ENCODE data around the gene SLC6A11.

GRCh38 chr3:10961921-10962320, 145.9 kb downstream of the SLC6A11 start:
- TF ChIP-seq CTCF (IDR thresholded peaks at IDR 0.05) (no peak), USF2 (IDR thresholded peaks at IDR 0.05) (no peak), ELK1 (IDR thresholded peaks at IDR 0.05; ENCODE audit: low read depth, low read length) (no peak), POLR2A (IDR thresholded peaks at IDR 0.05; ENCODE audit: low read length) (no peak), KDM1A (IDR thresholded peaks at IDR 0.05; ENCODE audit: low read depth) (no peak), MYC (IDR thresholded peaks at IDR 0.05; ENCODE audit: borderline replicate concordance, low read length) (no peak), BHLHE40 (IDR thresholded peaks at IDR 0.05; ENCODE audit: low read depth, low read length) (no peak), RCOR1 (IDR thresholded peaks at IDR 0.05; ENCODE audit: low read depth, low read length) (no peak), CEBPB (IDR thresholded peaks at IDR 0.05) (no peak), MAZ (IDR thresholded peaks at IDR 0.05; ENCODE audit: borderline replicate concordance, low read depth, low read length) (no peak), RAD21 (conservative IDR thresholded peaks at IDR 0.05 in 1 of 2, IDR thresholded peaks at IDR 0.05 in 1 of 2) (no peak), SREBF2 (IDR thresholded peaks at IDR 0.05) (no peak), EP300 (IDR thresholded peaks at IDR 0.05) (no peak)
- TF ChIP-seq, protein P1, sequence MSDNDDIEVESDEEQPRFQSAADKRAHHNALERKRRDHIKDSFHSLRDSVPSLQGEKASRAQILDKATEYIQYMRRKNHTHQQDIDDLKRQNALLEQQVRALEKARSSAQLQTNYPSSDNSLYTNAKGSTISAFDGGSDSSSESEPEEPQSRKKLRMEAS (IDR thresholded peaks at IDR 0.05), result no peak
